Lower leg skin (tissue), 3 donors: Measurements from ENCODE around the gene CYTH1.

Experiments
- CTCF ChIP-seq, 3 donors: fragments of 450-650 bp; IDR thresholded peaks; one replicate each; pipeline ENCODE4 v1.5.1; 2016; ENCODE audit warnings: antibody characterized with exemption in 3 of 3, mild to moderate bottlenecking in 3 of 3, moderate library complexity in 2 of 3
- POLR2A ChIP-seq, 2 donors: fragments of 450-650 bp; IDR thresholded peaks; one replicate each; pipeline ENCODE4 v1.6.1; 2016 to 2017; ENCODE audit warnings: antibody characterized with exemption in 2 of 2, mild to moderate bottlenecking in 1 of 2, moderate library complexity in 1 of 2

GRCh38 chr17:78677303-78678221, 104.5 kb downstream of the CYTH1 start:
- TF ChIP-seq CTCF (IDR thresholded peaks at IDR 0.05) (no peak), POLR2A (IDR thresholded peaks at IDR 0.05) (no peak)
